Left hindlimb (tissue), 1 donor: ENCODE data around the gene TREML4.

Experiments
- DNase-seq: peaks from one replicate; pipeline ENCODE4 v3.0.0-alpha.2; 2018

TREML4 gene

GRCh38 chr6:41288030-41288753 is 60.0 kb downstream of the TREML4 start:
- no peak for DNase-seq
